PC-3 (cell line): ENCODE data around the gene SF3A2.

Experiments
- EZH2 ChIP-seq: fragments of 300-600 bp; sonication (generic); IDR thresholded peaks from one replicate; pipeline ENCODE4 v1.6.1; 2017; ENCODE audit warnings: antibody characterized with exemption, mild to moderate bottlenecking, low read length; ENCODE audit not compliant: unreplicated experiment
- EZH2phosphoT487 ChIP-seq: fragments of 300-600 bp; sonication (generic); IDR thresholded peaks from 2 replicates; pipeline ENCODE4 v1.6.1; 2018; ENCODE audit warnings: mild to moderate bottlenecking, antibody characterized with exemption, low read length, borderline replicate concordance
- TF ChIP-seq, protein P1 (sequence below): fragments of 300-600 bp; sonication (generic); conservative IDR thresholded peaks from 2 replicates; pipeline ENCODE4 v1.5.1; 2017; ENCODE audit warnings: antibody characterized with exemption, low read depth, mild to moderate bottlenecking, low read length

DNA sequence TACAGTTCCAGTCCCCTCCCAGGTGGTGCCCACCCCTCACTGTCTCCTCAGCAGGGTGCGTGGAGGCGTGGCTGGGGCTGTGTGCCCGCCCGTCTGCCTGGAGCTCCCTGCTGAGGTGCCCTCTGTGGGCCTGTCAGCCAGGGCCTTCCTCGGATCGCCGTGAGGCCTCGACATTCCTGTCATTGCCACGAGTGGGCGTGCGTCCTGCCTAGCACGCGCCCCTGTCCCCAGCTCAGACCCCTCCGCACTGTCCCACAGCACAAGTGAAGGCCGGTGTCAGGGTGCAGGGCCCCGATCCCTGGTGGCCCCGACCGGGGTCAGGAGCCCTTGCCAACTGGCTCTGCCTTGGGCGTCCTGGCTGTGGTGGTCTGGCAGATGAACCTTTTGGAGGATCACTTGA, 40.7 kb upstream of the SF3A2 start:
- TF ChIP-seq, protein P1, sequence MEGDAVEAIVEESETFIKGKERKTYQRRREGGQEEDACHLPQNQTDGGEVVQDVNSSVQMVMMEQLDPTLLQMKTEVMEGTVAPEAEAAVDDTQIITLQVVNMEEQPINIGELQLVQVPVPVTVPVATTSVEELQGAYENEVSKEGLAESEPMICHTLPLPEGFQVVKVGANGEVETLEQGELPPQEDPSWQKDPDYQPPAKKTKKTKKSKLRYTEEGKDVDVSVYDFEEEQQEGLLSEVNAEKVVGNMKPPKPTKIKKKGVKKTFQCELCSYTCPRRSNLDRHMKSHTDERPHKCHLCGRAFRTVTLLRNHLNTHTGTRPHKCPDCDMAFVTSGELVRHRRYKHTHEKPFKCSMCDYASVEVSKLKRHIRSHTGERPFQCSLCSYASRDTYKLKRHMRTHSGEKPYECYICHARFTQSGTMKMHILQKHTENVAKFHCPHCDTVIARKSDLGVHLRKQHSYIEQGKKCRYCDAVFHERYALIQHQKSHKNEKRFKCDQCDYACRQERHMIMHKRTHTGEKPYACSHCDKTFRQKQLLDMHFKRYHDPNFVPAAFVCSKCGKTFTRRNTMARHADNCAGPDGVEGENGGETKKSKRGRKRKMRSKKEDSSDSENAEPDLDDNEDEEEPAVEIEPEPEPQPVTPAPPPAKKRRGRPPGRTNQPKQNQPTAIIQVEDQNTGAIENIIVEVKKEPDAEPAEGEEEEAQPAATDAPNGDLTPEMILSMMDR = no peak
- TF ChIP-seq EZH2 (no peak), EZH2phosphoT487 (no peak)
